Measurements from ENCODE around the gene FOXK1.

GRCh38 chr7:4786015-4786414 is 103.9 kb downstream of the FOXK1 start:
- TF ChIP-seq MYC (IDR thresholded peaks at IDR 0.05; ENCODE audit: low read depth, low read length) (no peak), CTCF (IDR thresholded peaks at IDR 0.05; ENCODE audit: low read depth, low read length) (no peak), MAX (IDR thresholded peaks at IDR 0.05; ENCODE audit: low read depth, low read length) (no peak), POLR2A (IDR thresholded peaks at IDR 0.05; ENCODE audit: extremely low read depth, insufficient read length) (no peak)
